Liver (tissue), 3 donors: Measurements from ENCODE around the gene IGSF3.

Experiments used
- EGR1 ChIP-seq, 2 donors: IDR thresholded peaks; 2 replicates each; pipeline ENCODE4 v1.6.1; 2016 to 2018; ENCODE audit warnings: antibody characterized with exemption in 2 of 2, low read depth in 2 of 2
- FOXA2 ChIP-seq: IDR thresholded peaks from 2 replicates; pipeline ENCODE4 v1.6.1; 2016; ENCODE audit warnings: antibody characterized with exemption
- GABPA ChIP-seq, 2 donors: IDR thresholded peaks in 1 of 2; conservative IDR thresholded peaks in 1 of 2; 2 replicates each; pipeline ENCODE4 v1.6.1; 2016; ENCODE audit warnings: antibody characterized with exemption in 2 of 2, mild to moderate bottlenecking in 1 of 2, moderate library complexity in 1 of 2
- MAX ChIP-seq: IDR thresholded peaks from 2 replicates; pipeline ENCODE4 v1.6.1; 2016; ENCODE audit warnings: antibody characterized with exemption
- NR2F2 ChIP-seq: IDR thresholded peaks from 2 replicates; pipeline ENCODE4 v1.6.1; 2016; ENCODE audit warnings: antibody characterized with exemption
- RAD21 ChIP-seq, 2 donors: IDR thresholded peaks; 2 replicates each; pipeline ENCODE4 v1.6.1; 2016; ENCODE audit warnings: antibody characterized with exemption in 2 of 2, mild to moderate bottlenecking in 2 of 2
- SP1 ChIP-seq: IDR thresholded peaks from 2 replicates; pipeline ENCODE4 v1.6.1; 2018; ENCODE audit warnings: antibody characterized with exemption, mild to moderate bottlenecking
- YY1 ChIP-seq: IDR thresholded peaks from 2 replicates; pipeline ENCODE4 v1.6.1; 2016; ENCODE audit warnings: antibody characterized with exemption, mild to moderate bottlenecking
- TF ChIP-seq, protein P1 (sequence below): fragments of 150-350 bp; IDR thresholded peaks from 2 replicates; pipeline ENCODE4 v1.5.1; 2017; ENCODE audit warnings: improper control_type of control experiment, low read depth, low read length; ENCODE audit not compliant: missing input control
- TF ChIP-seq, protein P2 (sequence below): IDR thresholded peaks from 2 replicates; pipeline ENCODE4 v1.6.1; 2016; ENCODE audit warnings: antibody characterized with exemption, mild to moderate bottlenecking
- TF ChIP-seq, protein P3 (sequence below): IDR thresholded peaks from 2 replicates; pipeline ENCODE4 v1.6.1; 2016; ENCODE audit warnings: antibody characterized with exemption
- donor health status: healthy.
- donor health status: healthy.

- TF ChIP-seq, protein P1, sequence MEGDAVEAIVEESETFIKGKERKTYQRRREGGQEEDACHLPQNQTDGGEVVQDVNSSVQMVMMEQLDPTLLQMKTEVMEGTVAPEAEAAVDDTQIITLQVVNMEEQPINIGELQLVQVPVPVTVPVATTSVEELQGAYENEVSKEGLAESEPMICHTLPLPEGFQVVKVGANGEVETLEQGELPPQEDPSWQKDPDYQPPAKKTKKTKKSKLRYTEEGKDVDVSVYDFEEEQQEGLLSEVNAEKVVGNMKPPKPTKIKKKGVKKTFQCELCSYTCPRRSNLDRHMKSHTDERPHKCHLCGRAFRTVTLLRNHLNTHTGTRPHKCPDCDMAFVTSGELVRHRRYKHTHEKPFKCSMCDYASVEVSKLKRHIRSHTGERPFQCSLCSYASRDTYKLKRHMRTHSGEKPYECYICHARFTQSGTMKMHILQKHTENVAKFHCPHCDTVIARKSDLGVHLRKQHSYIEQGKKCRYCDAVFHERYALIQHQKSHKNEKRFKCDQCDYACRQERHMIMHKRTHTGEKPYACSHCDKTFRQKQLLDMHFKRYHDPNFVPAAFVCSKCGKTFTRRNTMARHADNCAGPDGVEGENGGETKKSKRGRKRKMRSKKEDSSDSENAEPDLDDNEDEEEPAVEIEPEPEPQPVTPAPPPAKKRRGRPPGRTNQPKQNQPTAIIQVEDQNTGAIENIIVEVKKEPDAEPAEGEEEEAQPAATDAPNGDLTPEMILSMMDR = no peak
- TF ChIP-seq NR2F2 (no peak), SP1 (no peak), EGR1 (IDR thresholded peaks at IDR 0.05; ENCODE audit: low read depth in 2 of 2) (no peak), YY1 (no peak), MAX (no peak), RAD21 (IDR thresholded peaks at IDR 0.05) (no peak), GABPA (IDR thresholded peaks at IDR 0.05 in 1 of 2, conservative IDR thresholded peaks at IDR 0.05 in 1 of 2) (no peak), FOXA2 (no peak)
- TF ChIP-seq, protein P2, sequence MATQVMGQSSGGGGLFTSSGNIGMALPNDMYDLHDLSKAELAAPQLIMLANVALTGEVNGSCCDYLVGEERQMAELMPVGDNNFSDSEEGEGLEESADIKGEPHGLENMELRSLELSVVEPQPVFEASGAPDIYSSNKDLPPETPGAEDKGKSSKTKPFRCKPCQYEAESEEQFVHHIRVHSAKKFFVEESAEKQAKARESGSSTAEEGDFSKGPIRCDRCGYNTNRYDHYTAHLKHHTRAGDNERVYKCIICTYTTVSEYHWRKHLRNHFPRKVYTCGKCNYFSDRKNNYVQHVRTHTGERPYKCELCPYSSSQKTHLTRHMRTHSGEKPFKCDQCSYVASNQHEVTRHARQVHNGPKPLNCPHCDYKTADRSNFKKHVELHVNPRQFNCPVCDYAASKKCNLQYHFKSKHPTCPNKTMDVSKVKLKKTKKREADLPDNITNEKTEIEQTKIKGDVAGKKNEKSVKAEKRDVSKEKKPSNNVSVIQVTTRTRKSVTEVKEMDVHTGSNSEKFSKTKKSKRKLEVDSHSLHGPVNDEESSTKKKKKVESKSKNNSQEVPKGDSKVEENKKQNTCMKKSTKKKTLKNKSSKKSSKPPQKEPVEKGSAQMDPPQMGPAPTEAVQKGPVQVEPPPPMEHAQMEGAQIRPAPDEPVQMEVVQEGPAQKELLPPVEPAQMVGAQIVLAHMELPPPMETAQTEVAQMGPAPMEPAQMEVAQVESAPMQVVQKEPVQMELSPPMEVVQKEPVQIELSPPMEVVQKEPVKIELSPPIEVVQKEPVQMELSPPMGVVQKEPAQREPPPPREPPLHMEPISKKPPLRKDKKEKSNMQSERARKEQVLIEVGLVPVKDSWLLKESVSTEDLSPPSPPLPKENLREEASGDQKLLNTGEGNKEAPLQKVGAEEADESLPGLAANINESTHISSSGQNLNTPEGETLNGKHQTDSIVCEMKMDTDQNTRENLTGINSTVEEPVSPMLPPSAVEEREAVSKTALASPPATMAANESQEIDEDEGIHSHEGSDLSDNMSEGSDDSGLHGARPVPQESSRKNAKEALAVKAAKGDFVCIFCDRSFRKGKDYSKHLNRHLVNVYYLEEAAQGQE = no peak
- TF ChIP-seq, protein P3, sequence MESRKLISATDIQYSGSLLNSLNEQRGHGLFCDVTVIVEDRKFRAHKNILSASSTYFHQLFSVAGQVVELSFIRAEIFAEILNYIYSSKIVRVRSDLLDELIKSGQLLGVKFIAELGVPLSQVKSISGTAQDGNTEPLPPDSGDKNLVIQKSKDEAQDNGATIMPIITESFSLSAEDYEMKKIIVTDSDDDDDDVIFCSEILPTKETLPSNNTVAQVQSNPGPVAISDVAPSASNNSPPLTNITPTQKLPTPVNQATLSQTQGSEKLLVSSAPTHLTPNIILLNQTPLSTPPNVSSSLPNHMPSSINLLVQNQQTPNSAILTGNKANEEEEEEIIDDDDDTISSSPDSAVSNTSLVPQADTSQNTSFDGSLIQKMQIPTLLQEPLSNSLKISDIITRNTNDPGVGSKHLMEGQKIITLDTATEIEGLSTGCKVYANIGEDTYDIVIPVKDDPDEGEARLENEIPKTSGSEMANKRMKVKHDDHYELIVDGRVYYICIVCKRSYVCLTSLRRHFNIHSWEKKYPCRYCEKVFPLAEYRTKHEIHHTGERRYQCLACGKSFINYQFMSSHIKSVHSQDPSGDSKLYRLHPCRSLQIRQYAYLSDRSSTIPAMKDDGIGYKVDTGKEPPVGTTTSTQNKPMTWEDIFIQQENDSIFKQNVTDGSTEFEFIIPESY = no peak
These were observed 86.1 kb downstream of the IGSF3 start for GRCh38 chr1:116581323-116581885.
